GM20431 (cell line): ENCODE data around the gene BICRAL.
"Not testable (repeated sequence)": the region's sequence is repeated elsewhere in the genome, so short reads cannot be mapped to it uniquely, and the experiment has no call there.

Experiments
- in situ Hi-C: fragments of 300-500 bp; cut with MseI, MboI; formaldehyde crosslinking; loops from one replicate; pipeline ENCODE4 v1.15.0; 2020; ENCODE audit warnings: low sequenced_read_pairs; ENCODE audit not compliant: unreplicated experiment

The BICRAL gene

GRCh38 chr6:42781796-42782688 is at the start of gene BICRAL:
Gene BICRAL, plus strand, starts transcription at chr6:42782052. Its CDS starts 39,971 bp downstream, at chr6:42822023.
- in situ Hi-C loops: no loop called here

- in situ Hi-C loops: not testable (repeated sequence)
Measured at GRCh38 chr6:42733867-42734481, 47.9 kb upstream of the BICRAL start.

GRCh38 chr6:42735976-42736375 is 45.9 kb upstream of the BICRAL start:
- in situ Hi-C loops: no loop called here

GRCh38 chr6:42740725-42741124 is 41.1 kb upstream of the BICRAL start:
- in situ Hi-C loops: no loop called here

GRCh38 chr6:42742116-42742894 is 39.5 kb upstream of the BICRAL start:
- in situ Hi-C loops: no loop called here

GRCh38 chr6:42744351-42744893 is 37.4 kb upstream of the BICRAL start:
- in situ Hi-C loops: no loop called here

GRCh38 chr6:42745083-42745639 is 36.7 kb upstream of the BICRAL start:
- in situ Hi-C loops: no loop called here

- in situ Hi-C loops: no loop called here
Measured at GRCh38 chr6:42745640-42746462, 36.0 kb upstream of the BICRAL start, which contains the start of gene TBCC. Gene TBCC, minus strand, starts transcription at chr6:42746103. Its CDS starts 30 bp downstream, at chr6:42746073.

- in situ Hi-C loops: no loop called here
Measured at GRCh38 chr6:42746463-42747391, 35.1 kb upstream of the BICRAL start.

- in situ Hi-C loops: no loop called here
Measured at GRCh38 chr6:42748203-42748898, 33.5 kb upstream of the BICRAL start.

- in situ Hi-C loops: no loop called here
Measured at GRCh38 chr6:42751055-42751454, 30.8 kb upstream of the BICRAL start.

- in situ Hi-C loops: no loop called here
Measured at GRCh38 chr6:42754759-42755158, 27.1 kb upstream of the BICRAL start.

- in situ Hi-C loops: no loop called here
Measured at GRCh38 chr6:42756722-42757121, 25.1 kb upstream of the BICRAL start.

- in situ Hi-C loops: no loop called here
Measured at GRCh38 chr6:42758756-42759430, 23.0 kb upstream of the BICRAL start.

GRCh38 chr6:42761287-42762067 is 20.4 kb upstream of the BICRAL start:
- in situ Hi-C loops: no loop called here

GRCh38 chr6:42762426-42762859 is 19.4 kb upstream of the BICRAL start:
- in situ Hi-C loops: no loop called here
